ENCODE data around the gene CCND2.
A peak's percentile ranks its signal among the peaks of the same experiment; 100 is the strongest.

The CCND2 gene

DNA sequence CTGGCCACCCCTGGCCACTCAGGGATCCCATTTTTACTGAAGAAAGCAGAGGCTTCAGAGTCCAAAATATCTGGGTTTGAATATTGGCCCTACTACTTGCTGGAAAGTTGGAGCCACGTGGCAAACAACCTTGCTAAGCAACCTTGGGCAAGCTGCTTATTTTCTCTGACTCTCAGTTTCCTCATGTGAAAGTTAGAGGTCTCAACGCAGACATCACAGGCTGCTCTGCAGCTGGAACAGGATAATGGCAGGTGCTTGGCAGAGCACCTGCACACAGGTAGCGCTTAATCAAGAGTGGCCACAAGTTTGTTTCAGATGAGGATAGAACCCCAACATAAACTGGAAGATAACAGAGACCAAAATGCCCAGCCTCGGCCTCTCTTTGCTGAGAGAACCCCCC is 28.1 kb upstream of the CCND2 start:
- ATAC-seq = no peak

DNA sequence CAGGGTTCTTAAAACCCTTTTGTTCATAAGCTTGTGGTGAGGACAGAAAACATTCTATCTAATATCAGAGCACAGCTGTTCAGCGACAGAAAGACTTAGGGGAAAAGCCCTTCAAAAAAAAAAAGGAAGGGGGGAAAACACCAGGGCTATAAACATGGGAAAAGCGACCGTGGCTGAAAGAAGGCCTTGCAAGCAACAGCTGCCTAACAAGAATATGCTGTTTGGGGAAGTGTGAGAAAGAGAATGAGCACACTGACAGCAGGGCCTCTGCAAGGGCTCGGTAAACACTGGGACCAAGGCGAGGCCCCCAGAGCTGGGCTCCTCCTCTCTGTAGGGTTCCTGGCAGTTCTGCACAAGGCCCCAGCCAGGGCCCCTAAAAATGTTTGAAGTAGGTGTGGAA is 27.4 kb upstream of the CCND2 start:
- Mint-ChIP-seq H3K4me3 (no peak overlapping the region), H3K36me3 (no peaks in the 10 kb centered on the region), H3K27ac (no peak overlapping the region), H3K9me3 (no peaks in the 10 kb centered on the region), H3K4me1 (peaks cover 30% of the 10 kb centered on the region)
- ATAC-seq = no peak
- DNase-seq (ENCODE audit: low spot score in 2 of 2) = no peak

More for the DNA sequence above, 28.1 kb upstream of the CCND2 start:
- H3K4me3 Mint-ChIP-seq = no peak overlapping the region
- DNase-seq (ENCODE audit: low spot score in 2 of 2) = no peak
- H3K27ac Mint-ChIP-seq = no peak overlapping the region
- H3K4me1 Mint-ChIP-seq = peaks cover 24% of the 10 kb centered on the region
- no peaks in the 10 kb centered on the region for H3K36me3 Mint-ChIP-seq
- no peaks in the 10 kb centered on the region for H3K9me3 Mint-ChIP-seq

DNA sequence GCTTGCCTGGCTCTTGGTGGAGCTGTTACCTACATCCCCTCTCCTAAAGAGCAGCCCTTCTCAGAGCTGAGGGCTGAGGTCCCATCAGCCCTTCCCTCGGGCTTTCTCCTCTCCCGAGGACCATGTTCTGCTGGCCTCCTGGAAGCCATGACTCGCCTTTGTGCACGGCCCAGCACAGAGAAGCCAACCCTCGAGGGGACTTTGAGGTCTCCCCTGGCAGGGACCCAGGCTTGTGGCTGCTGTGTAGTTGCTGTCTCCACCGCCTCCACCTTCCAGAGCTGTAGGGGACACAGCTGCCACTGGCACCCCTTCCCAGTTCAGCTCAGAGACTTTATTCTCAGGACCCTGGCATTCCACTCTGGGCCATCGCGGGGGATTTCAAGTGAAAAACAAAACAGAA is 22.9 kb upstream of the CCND2 start:
- Mint-ChIP-seq H3K36me3 (no peaks in the 10 kb centered on the region), H3K9me3 (no peaks in the 10 kb centered on the region), H3K27ac (no peak overlapping the region), H3K4me1 (peaks cover 21% of the 10 kb centered on the region), H3K4me3 (peak overlapping the region; percentile 45)
- peak; percentile 46 for ATAC-seq
- no peak for DNase-seq (ENCODE audit: low spot score in 2 of 2)

DNA sequence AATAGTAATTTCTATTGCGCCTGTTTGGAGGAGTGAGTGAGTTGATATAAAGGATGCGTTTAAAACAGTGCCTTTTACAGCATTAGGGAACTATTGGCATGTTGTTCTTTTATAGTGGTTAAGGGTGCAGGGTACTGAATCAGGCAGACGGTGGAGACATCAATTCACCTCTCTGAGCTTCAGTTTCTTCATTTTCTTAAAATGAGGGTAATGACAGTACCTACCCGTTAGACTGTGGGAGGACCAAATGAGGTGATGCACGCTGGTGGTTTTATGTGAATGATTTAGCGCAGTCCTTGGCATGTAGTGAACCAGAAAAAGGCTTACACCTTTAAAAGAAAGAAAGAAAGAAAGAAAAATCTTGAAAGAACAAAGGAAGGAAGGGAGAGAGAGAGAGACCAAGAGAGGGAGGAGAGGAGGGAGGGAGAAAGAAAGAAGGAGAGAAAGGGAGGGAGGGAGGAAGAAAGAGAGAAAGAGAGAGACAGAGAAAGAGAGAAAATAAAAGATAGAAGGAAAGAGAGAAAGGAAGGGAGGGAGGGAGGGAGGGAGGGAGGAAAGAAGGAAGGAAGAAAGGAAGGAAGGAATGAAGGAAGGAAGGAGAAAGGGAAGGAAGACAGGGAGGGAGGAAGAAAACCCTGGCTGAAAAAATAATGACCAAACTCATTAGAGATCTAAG is 22.2 kb upstream of the CCND2 start:
- Mint-ChIP-seq H3K4me3 (peak overlapping the region; percentile 45), H3K27ac (peak overlapping the region; percentile 71), H3K36me3 (no peaks in the 10 kb centered on the region), H3K9me3 (no peaks in the 10 kb centered on the region), H3K4me1 (peaks cover 23% of the 10 kb centered on the region)
- DNase-seq (ENCODE audit: low spot score in 2 of 2) (no peak), ATAC-seq (peak; percentile 99)

DNA sequence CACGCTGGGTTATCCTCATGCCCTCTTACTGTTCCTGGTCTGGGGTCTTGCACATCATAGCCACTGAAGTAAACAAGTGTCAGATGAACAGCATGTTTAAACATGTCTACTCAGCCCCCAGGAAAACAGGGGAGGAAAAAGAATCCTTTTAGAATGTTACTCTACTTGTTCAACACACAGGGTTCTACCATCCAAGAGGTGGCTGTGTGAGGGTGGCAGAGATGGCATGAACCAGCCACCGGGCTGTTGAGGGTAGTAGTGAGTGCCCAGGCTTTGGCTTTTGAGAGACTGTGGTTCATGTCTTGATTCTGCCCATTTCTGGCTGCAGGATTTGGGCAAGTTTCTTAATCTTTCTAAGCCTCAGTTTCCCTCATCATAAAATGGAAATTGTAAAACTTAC is 21.6 kb upstream of the CCND2 start:
- Mint-ChIP-seq H3K4me1 (peaks cover 29% of the 10 kb centered on the region), H3K27ac (no peak overlapping the region), H3K4me3 (peak overlapping the region; percentile 45), H3K36me3 (no peaks in the 10 kb centered on the region), H3K9me3 (no peaks in the 10 kb centered on the region)
- no peak for ATAC-seq
- DNase-seq (ENCODE audit: low spot score in 2 of 2) = no peak

DNA sequence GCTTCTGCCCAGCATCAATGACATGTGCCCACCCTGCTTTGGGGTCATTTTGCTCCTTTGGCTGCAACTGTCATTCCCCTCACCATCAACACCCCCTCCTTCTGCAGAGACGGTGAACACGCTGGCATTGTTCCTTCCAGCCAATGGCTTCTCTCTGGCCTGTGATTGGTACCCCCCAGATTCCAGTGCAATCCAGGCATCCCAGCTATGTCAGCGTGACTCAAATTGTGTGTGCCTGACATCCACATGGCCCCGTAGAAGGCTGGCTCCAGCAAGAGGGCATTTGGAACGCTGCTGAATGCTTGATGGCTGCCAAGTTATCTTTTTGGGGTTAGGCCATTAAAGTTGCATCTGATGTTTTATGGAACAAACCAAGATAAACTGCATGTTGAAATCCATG is 21.0 kb upstream of the CCND2 start:
- H3K4me3 Mint-ChIP-seq = no peak overlapping the region
- H3K36me3 Mint-ChIP-seq = no peaks in the 10 kb centered on the region
- ATAC-seq (no peak), DNase-seq (ENCODE audit: low spot score in 2 of 2) (no peak)
- H3K9me3 Mint-ChIP-seq = no peaks in the 10 kb centered on the region
- no peak overlapping the region for H3K27ac Mint-ChIP-seq
- H3K4me1 Mint-ChIP-seq = peaks cover 35% of the 10 kb centered on the region

DNA sequence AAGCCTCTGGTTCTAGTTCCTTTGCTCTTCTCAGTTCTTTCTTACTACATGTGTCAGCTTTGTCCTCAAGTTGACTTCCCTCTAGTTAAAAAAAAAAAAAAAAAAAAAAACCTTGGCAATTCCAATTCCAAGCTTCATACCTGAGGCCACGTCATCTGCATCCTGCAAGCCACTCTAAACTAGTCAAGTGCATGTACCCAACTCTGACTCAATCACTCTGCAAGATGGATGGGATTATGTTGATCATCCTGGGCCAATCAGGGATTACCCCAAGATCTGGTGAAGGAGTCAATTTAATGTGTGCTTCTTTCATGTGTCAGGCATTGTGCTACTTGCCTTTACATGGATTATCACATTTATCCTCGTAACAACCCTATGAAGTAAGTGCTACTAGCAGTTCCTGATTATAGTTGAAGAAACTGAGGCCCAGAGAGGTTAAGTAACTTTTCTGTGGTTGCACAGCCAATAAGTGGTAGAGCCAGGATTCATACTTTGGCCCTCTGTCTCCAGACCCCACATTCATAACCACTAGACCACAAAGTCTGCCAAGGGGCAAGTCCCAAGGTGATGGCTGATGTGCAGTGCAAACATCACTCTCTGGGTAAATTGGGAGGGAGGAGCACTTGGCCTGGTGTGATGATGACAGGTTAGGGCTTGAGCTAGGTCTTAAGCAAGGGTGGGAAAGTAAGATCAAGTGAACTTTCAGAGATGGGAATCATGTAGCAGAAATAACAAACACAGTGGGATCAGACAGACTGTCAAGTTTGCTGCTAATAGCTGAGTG is 17.3 kb upstream of the CCND2 start:
- no peak overlapping the region for H3K27ac Mint-ChIP-seq
- H3K36me3 Mint-ChIP-seq = no peaks in the 10 kb centered on the region
- no peak overlapping the region for H3K4me3 Mint-ChIP-seq
- no peak for ATAC-seq
- peaks cover 24% of the 10 kb centered on the region for H3K4me1 Mint-ChIP-seq
- no peaks in the 10 kb centered on the region for H3K9me3 Mint-ChIP-seq
- DNase-seq (ENCODE audit: low spot score in 2 of 2) = no peak

DNA sequence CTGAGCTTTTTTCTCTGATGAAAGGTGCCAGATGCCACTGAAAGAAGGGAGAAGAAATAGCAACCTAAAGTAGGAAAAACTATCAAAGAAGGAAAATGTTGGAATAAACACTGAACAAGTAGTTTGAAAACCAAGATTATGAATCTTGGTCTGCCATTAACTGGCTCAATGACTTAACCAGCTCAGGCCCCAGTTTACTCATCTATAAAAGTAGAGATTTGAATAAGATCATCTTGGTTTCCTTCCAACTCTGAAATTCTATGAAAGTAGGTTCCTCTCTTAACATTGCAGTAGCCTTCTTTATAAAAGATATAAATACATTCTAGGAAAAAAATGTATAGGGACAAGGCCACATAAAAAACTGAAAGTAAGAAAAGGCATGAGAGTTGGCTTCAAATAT is 16.1 kb upstream of the CCND2 start:
- Mint-ChIP-seq H3K4me3 (no peak overlapping the region), H3K9me3 (no peaks in the 10 kb centered on the region), H3K27ac (no peak overlapping the region), H3K4me1 (peaks cover 21% of the 10 kb centered on the region), H3K36me3 (no peaks in the 10 kb centered on the region)
- ATAC-seq (peak; percentile 70), DNase-seq (ENCODE audit: low spot score in 2 of 2) (no peak)

DNA sequence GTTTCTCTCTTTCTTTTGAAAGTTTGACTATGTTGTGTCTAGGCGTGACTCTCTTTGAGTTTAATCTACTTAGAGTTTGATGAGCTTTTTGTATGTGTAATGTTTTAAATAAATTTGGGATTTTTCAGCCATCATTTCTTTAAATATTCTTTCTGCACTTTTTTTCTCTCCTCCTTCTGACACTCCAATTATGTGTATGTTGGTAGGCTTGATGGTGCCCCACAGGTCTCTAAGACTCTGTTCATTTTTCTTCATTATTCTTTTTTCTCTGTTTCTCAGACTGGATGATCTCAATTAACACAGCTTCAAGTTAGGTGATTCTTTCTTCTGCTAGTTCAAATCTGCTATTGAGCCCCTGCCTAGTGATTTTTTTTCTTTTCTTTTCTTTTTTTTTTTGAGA is 14.5 kb upstream of the CCND2 start:
- Mint-ChIP-seq H3K36me3 (no peaks in the 10 kb centered on the region), H3K9me3 (no peaks in the 10 kb centered on the region), H3K4me1 (peaks cover 21% of the 10 kb centered on the region), H3K4me3 (no peak overlapping the region), H3K27ac (no peak overlapping the region)
- no peak for ATAC-seq
- peak in 1 of 2 donors; percentile 0 for DNase-seq (ENCODE audit: low spot score in 2 of 2)

DNA sequence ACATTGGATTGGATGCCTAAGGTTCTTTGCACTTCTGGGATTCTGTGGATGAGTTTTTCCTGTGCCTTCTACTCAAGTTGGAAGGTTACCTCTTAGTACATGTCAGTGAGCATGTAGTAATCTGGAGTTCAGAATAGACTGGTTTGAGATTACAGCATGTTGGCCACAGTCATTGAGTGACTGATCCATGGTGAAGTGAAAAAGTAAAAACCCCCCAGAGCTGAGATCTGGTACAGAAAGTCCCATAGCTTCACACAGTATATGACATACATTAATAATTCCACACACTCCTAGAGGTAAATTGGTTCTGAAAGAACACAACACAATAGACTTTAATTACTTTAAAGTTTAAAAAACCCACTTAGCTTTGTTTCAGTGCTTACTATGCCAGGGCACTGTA is 11.9 kb upstream of the CCND2 start:
- Mint-ChIP-seq H3K27ac (peak overlapping the region; percentile 71), H3K4me3 (no peak overlapping the region)

DNA sequence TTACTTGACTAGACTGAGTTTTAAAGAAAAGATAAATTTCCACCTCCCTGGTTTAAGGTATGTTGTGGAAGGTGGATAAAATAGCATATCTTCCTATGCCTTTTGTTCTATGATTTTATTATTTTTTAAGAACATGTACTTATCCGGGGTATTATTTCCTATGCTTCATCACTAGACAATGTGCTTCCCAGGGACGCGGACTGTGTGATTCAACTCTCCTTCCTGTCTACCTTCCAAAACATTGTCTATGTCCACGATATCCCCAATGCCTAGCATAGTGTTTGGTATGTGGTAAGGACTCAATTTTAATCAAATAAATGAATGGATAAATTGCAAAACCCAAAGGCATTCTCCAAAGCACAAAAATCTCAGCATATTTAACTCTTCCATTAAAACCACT is 8.3 kb upstream of the CCND2 start:
- Mint-ChIP-seq H3K36me3 (peaks cover 26% of the 10 kb centered on the region), H3K9me3 (no peaks in the 10 kb centered on the region), H3K27ac (no peak overlapping the region), H3K4me3 (no peak overlapping the region), H3K4me1 (peaks cover 15% of the 10 kb centered on the region)
- DNase-seq (ENCODE audit: low spot score in 2 of 2) (no peak), ATAC-seq (no peak)

More for the DNA sequence above, 11.9 kb upstream of the CCND2 start:
- ATAC-seq (peak; percentile 93), DNase-seq (ENCODE audit: low spot score in 2 of 2) (no peak)
- Mint-ChIP-seq H3K4me1 (peaks cover 16% of the 10 kb centered on the region), H3K9me3 (no peaks in the 10 kb centered on the region), H3K36me3 (no peaks in the 10 kb centered on the region)

DNA sequence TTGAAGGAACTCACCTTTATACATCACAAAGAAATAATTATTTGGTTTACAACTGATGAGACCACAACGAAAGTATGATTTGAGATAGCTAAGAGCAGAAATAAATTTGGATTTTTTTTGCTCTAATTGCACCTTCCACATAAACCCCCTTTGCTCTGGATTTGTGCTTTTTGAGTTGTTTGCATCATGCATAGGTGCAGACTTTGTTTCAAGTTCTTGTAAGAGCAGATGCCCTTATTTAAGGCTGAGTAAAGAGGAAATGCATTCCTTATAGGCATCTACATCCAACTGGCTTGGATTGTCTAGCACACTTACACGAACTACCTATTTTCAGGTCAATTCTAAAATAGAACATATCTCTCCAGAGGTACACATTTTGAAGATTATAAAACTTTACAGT is 6.6 kb upstream of the CCND2 start:
- DNase-seq (ENCODE audit: low spot score in 2 of 2) (no peak), ATAC-seq (no peak)
- Mint-ChIP-seq H3K4me3 (no peak overlapping the region), H3K4me1 (peaks cover 10% of the 10 kb centered on the region), H3K9me3 (no peaks in the 10 kb centered on the region), H3K36me3 (peaks cover 40% of the 10 kb centered on the region), H3K27ac (no peak overlapping the region)

DNA sequence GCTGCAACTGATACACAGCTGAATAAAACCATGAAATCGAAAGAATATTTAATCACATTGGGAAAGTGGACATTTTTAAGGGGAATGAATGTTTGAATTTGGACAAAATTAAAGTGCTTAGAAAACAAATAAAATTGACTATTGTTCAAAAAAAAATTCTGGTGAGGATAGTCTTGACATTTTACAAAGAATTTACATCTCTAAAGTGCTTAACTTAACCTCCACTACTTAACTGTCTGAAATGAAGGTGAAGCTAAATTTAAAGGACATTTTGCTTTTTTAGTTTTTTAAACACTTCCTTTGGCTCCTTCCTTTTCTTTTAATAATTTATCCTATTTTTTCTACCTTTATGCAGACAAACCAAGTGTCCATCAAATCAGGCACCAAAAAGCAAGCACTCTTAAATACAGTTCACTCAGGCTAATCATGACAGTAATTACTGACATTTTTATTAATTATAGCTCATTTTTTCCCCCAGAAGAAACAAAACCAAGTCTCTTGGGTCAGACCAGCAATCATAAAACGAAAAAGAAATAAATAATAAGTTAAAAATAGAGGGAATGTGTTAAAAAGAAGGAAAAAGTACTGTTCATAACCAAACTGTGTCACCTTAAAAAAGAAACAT is 5.7 kb upstream of the CCND2 start:
- Mint-ChIP-seq H3K36me3 (peaks cover 48% of the 10 kb centered on the region), H3K4me1 (peaks cover 17% of the 10 kb centered on the region), H3K4me3 (peak overlapping the region; percentile 96), H3K9me3 (no peaks in the 10 kb centered on the region), H3K27ac (peak overlapping the region; percentile 98)
- DNase-seq (ENCODE audit: low spot score in 2 of 2) (no peak), ATAC-seq (no peak)

DNA sequence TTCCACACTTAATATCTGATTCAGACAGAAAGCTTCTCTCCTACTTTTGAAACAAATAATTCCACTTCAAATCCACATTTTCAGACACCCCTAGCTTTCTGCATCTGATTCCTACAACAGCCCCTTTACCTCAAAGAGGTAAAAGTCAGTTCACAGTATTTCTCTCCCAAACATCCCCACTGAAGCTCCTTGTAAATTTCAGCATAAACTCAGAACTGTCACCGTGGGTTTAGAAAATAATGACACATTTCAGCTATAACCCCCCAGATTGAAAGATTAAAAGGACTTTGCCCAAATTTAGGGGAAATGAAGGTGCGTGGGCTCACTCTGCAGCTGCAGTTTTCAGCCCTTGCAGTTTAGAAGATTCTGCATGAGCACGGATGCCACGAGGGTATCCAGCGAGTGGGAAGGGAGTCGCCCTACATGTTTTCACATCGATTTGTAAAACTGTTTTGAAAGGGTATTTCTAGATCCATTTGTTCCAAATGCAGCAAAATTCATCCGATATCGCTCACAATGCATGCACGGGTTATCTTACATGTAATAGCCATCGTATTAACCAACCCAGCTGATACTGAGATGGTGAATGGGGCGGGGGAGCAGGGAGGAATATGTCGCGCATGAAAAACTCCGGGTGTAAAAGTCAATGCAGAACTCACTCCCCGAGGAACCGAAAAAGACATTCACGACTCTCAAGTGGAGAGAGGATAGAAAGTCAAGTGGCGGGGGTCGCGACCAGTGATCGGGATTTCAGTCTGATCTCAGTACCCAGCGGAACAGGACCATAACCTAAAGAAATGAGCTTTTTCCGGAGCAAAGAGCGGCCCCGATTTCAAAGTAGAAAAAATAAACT is 5.0 kb upstream of the CCND2 start:
- peak overlapping the region; percentile 98 for H3K27ac Mint-ChIP-seq
- peak overlapping the region; percentile 96 for H3K4me3 Mint-ChIP-seq
- no peaks in the 10 kb centered on the region for H3K9me3 Mint-ChIP-seq
- H3K36me3 Mint-ChIP-seq = peaks cover 55% of the 10 kb centered on the region
- DNase-seq (ENCODE audit: low spot score in 2 of 2) = no peak
- peaks cover 24% of the 10 kb centered on the region for H3K4me1 Mint-ChIP-seq
- ATAC-seq = no peak

All from stimulated activated effector memory CD8-positive, alpha-beta T cell treated with anti-CD3 and anti-CD28 coated beads, Interleukin-12 subunit alpha, Interleukin-12 subunit beta, amount 100 ng/mL, for 72 hours (primary cell).